HG03442 (cell line): ENCODE results near the gene PRKCQ.

ENCODE experiments used
- ATAC-seq: cut with Tn5 transposase; IDR thresholded peaks from one replicate; pipeline ENCODE4 v1.9.1; 2021; ENCODE audit warnings: mild to moderate bottlenecking, moderate library complexity; ENCODE audit not compliant: unreplicated experiment

PRKCQ gene

GRCh38 chr10:6579904-6580278 is at the start of gene PRKCQ:
Gene PRKCQ, minus strand, starts transcription at chr10:6580276. Its CDS starts 65,141 bp downstream, at chr10:6515135.
- no peak for ATAC-seq

GRCh38 chr10:6625428-6625827 is 45.4 kb upstream of the PRKCQ start:
- ATAC-seq, result no peak

GRCh38 chr10:6624392-6624791 is 44.3 kb upstream of the PRKCQ start:
- ATAC-seq, result no peak

- no peak for ATAC-seq
Observed at GRCh38 chr10:6622921-6623320, 42.8 kb upstream of the PRKCQ start.

DNA sequence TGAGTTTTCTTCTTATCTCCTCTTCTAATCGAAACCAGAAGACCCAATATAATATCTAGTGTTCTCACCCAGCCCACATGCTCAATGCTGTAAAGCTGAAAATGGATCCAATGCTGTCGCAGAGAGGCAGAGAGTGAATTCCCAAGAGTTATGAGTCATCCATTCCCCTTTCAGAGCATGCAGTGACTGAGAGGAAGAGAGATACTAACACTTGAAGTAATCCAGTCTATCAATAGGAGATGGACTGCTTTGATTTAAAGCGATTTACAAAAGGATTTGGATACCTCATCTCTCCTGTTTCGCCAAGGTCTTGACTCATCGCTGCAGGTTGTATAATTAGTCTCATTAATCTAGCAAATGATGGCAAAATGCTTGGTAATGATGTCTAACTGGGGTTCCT is 41.5 kb upstream of the PRKCQ start:
- ATAC-seq, result no peak

DNA sequence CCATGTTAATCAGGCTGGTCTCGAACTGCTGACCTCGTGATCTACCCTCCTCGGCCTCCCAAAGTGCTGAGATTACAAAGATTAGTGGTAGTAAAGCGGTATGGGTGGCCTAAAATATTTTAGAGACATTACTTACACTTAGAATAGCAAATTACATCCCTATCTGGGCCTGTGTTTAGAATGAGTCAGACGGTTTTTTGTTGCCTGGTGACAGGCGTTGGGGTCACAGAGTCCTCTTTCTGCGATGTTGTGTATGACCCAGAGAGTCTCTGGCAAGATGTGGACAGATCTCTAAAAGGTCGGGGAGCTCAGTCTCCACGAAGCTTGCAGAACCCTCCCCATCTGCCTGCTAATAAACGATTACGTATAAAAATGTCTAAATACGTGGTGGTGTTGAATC is 39.6 kb upstream of the PRKCQ start:
- no peak for ATAC-seq

GRCh38 chr10:6618340-6618739 is 38.3 kb upstream of the PRKCQ start:
- no peak for ATAC-seq

DNA sequence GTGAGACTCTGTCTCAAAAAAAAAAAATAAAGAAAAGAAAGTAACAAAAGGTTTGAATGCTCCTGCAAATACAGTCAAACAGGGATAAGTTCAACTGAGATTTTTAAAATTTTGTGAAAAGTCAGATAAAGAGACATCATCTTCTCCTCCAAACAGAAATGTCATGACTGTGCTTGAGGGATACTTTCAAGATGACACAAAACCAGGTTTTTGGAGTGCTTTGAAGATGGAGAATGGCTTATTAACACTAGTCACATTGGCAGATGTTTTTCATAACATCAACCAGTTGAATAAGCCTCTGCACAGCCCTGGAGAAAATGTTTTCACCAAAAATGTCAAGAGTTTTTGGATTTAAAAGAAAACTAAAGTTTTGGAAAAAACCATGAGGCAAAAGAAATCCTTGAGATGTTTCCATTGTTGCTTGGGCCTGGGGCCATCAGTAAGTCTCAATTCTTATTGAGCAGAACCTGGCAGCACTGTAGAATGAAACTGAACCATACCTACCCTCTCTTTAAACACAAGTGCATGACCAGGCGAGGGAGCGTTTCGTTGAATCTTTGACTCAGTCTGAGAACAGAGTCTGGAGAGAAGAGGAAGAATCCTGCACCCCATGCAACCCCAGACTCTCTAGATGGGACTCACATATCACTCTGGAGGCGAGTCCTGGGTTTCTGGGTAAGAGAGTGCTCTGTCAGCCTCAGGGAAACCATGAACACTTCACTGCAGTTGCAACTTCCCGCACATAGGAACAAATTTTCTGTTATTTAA is 37.4 kb upstream of the PRKCQ start:
- no peak for ATAC-seq

- ATAC-seq, result no peak
Observed at GRCh38 chr10:6615971-6616370, 35.9 kb upstream of the PRKCQ start.

DNA sequence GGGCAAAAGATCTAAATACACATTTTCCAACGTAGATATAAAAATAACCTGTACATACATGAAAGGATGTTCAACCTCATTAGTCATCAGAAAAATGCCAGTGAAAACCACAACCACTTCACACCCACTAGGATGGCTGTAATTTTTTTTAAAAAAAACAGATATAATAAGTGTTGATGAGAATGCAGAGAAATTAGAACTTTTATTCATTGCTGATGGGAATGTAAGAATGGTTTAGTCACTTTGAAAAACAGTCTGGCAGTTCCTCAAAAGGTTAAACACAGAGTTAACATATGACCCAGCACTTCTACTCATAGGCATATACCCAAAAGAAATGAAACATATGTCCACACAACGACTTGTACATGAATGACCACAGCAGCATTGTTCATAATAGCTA is 32.3 kb upstream of the PRKCQ start:
- no peak for ATAC-seq

- no peak for ATAC-seq
Observed at GRCh38 chr10:6610647-6611046, 30.6 kb upstream of the PRKCQ start.

DNA sequence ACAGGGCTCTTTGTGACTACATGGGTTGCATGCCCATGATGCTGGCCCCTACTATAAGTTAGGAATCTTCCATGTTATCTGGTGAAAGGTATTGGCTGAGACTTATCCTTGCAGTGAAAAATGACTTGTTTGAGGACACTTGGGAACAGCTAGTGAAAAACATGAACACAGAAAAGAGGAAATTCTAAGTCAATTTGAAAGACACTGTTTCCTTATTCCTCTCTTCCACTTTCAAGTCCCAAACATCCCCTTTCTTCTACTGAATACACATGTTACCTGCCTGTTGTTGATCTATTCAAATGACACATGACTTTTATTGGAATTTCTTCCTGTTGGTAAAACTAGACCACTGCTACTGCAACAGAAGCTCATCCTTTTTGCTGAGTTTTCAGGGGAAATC is 29.5 kb upstream of the PRKCQ start:
- no peak for ATAC-seq

DNA sequence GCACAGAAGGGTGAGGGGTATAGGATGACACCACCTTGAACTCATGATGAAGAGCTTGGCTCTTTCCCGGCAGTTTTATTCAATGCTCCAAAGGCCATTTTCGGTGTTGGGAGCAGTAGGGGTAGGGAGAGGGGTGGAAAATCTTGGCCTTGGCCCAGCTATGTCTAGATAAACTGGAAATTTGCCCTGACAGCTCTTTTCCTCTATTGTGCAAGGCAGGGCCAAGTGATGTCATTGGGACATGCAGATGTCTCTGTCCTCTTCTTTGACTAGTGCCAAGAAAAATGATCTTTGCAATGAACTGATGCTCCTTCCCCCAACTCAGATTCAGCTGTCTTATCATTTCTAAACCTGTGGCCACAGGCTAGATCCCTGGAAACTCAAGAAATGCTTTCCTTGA is 27.7 kb upstream of the PRKCQ start:
- no peak for ATAC-seq

DNA sequence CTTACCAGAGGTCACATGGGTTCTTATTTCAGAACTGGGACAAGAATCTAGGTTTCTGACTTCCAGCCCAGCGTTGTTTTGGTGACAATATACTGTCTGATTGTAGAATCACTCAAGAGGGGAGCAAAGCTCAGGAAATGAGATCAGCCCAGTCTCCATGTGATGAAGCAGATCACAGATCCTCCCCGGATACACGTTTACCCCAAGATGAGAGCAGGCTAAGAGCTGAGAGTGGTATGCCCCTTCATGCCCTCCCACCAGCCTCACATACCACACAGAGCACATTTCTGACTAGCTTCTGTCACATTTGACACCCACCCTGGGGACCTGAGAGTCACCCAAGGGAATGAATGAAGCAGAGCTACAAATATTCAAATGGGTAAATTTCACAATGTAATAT is 27.1 kb upstream of the PRKCQ start:
- ATAC-seq, result no peak

- ATAC-seq, result no peak
Observed at GRCh38 chr10:6603142-6604125, 23.4 kb upstream of the PRKCQ start.

- ATAC-seq, result no peak
Observed at GRCh38 chr10:6602700-6603084, 22.6 kb upstream of the PRKCQ start.

GRCh38 chr10:6602026-6602699 is 22.1 kb upstream of the PRKCQ start:
- no peak for ATAC-seq

GRCh38 chr10:6601246-6601805 is 21.2 kb upstream of the PRKCQ start:
- ATAC-seq, result no peak

- ATAC-seq, result no peak
Observed at GRCh38 chr10:6600224-6600987, 20.3 kb upstream of the PRKCQ start.

GRCh38 chr10:6598679-6599078 is 18.6 kb upstream of the PRKCQ start:
- ATAC-seq, result no peak
